Neuronal stem cell (in vitro differentiated cells): ENCODE measurements around the gene PDGFA.
A peak's percentile ranks its signal among the peaks of the same experiment; 100 is the strongest.

Source experiments
- DNase-seq: peaks from one replicate; pipeline ENCODE4 v3.0.0-alpha.2; 2013; ENCODE audit warnings: low spot score
- H2AFZ ChIP-seq: one replicate; pipeline ENCODE4 v1.6.1; 2013; ENCODE audit warnings: mild to moderate bottlenecking, low read length, inconsistent platforms
- H2AK5ac ChIP-seq: 2 replicates; pipeline ENCODE4 v1.6.1; 2013; ENCODE audit warnings: low read depth, mild to moderate bottlenecking, inconsistent platforms, low read length, moderate library complexity, mixed read lengths
- H2BK120ac ChIP-seq: 2 replicates; pipeline ENCODE4 v1.6.1; 2013; ENCODE audit warnings: low read depth, mild to moderate bottlenecking, inconsistent platforms, low read length, moderate library complexity, mixed read lengths
- H2BK12ac ChIP-seq: one replicate; pipeline ENCODE4 v1.6.1; 2013; ENCODE audit warnings: low read length, inconsistent platforms
- H2BK15ac ChIP-seq: 2 replicates; pipeline ENCODE4 v1.6.1; 2013; ENCODE audit warnings: mild to moderate bottlenecking, low read length, inconsistent platforms, mixed read lengths
- H2BK5ac ChIP-seq: one replicate; pipeline ENCODE4 v1.6.1; 2013; ENCODE audit warnings: inconsistent platforms, mild to moderate bottlenecking, low read length, moderate library complexity
- H3K14ac ChIP-seq: one replicate; pipeline ENCODE4 v1.6.1; 2013; ENCODE audit warnings: low read length, inconsistent platforms
- H3K18ac ChIP-seq: 2 replicates; pipeline ENCODE4 v1.6.1; 2013; ENCODE audit warnings: low read length, inconsistent platforms
- H3K23ac ChIP-seq: 2 replicates; pipeline ENCODE4 v1.6.1; 2013; ENCODE audit warnings: low read depth, mild to moderate bottlenecking, mixed read lengths, low read length, inconsistent platforms; ENCODE audit not compliant: poor library complexity
- H3K27ac ChIP-seq: replicated peaks from 3 replicates; pipeline ENCODE4 v1.5.1; 2013; ENCODE audit warnings: low read length, inconsistent platforms
- H3K27me3 ChIP-seq, 3 experiments: 2 replicates each; pipeline ENCODE4 v1.6.1; 2013; ENCODE audit warnings: low read length in 3 of 3, mild to moderate bottlenecking in 2 of 3, inconsistent platforms in 1 of 3, low read depth in 1 of 3, mixed read lengths in 1 of 3, moderate library complexity in 1 of 3; ENCODE audit not compliant: control insufficient read depth in 3 of 3, insufficient read depth in 3 of 3
- H3K36me3 ChIP-seq, 2 donors: replicated peaks in 1 of 2; 2 replicates each; pipeline ENCODE4 v1.6.1; 2013; ENCODE audit warnings: low read length in 2 of 2; ENCODE audit not compliant: control insufficient read depth in 2 of 2, insufficient read depth in 2 of 2
- H3K4ac ChIP-seq: 2 replicates; pipeline ENCODE4 v1.6.1; 2013; ENCODE audit warnings: inconsistent platforms, mild to moderate bottlenecking, low read length, moderate library complexity
- H3K4me1 ChIP-seq, 2 donors: 1 replicate in 1 of 2; 2 replicates in 1 of 2; pipeline ENCODE4 v1.6.1; 2013; ENCODE audit warnings: low read length in 2 of 2, low read depth in 1 of 2; ENCODE audit not compliant: control insufficient read depth in 2 of 2, insufficient read depth in 1 of 2
- H3K4me2 ChIP-seq: one replicate; pipeline ENCODE4 v1.6.1; 2013; ENCODE audit warnings: mild to moderate bottlenecking, low read length, inconsistent platforms; ENCODE audit not compliant: insufficient read depth, poor library complexity, severe bottlenecking
- H3K4me3 ChIP-seq, 2 donors: 2 replicates each; pipeline ENCODE4 v1.5.1; 2013; ENCODE audit warnings: low read length in 2 of 2, mild to moderate bottlenecking in 2 of 2, inconsistent platforms in 1 of 2, moderate library complexity in 1 of 2
- H3K79me1 ChIP-seq: one replicate; pipeline ENCODE4 v1.6.1; 2013; ENCODE audit warnings: low read depth, mild to moderate bottlenecking, inconsistent platforms, low read length, moderate library complexity
- H3K9ac ChIP-seq: one replicate; pipeline ENCODE4 v1.6.1; 2013; ENCODE audit warnings: mild to moderate bottlenecking, low read depth, low read length, inconsistent platforms; ENCODE audit not compliant: poor library complexity
- H3K9me3 ChIP-seq, 2 donors: replicated peaks in 1 of 2; 2 replicates each; pipeline versions ENCODE3 to v1.6.1; 2013; ENCODE audit warnings: low read length in 2 of 2, mild to moderate bottlenecking in 2 of 2, inconsistent platforms in 1 of 2, low read depth in 1 of 2, mixed read lengths in 1 of 2, moderate library complexity in 1 of 2; ENCODE audit not compliant: control insufficient read depth in 2 of 2, insufficient read depth in 1 of 2
- H4K8ac ChIP-seq: one replicate; pipeline ENCODE4 v1.6.1; 2013; ENCODE audit warnings: low read depth, mild to moderate bottlenecking, inconsistent platforms, low read length, moderate library complexity
- H4K91ac ChIP-seq: one replicate; pipeline ENCODE4 v1.6.1; 2013; ENCODE audit warnings: low read length, low read depth, mild to moderate bottlenecking, inconsistent platforms; ENCODE audit not compliant: poor library complexity
- WGBS, 2 donors: extraction: QIAGEN DNeasy Blood & Tissue Kit; methylation state at CpG; one replicate each; pipeline ENCODE4 v1.1.7; 2013; ENCODE audit warnings: missing lambda C conversion rate in 2 of 2, mixed read lengths in 1 of 2; ENCODE audit not compliant: insufficient read length in 2 of 2, insufficient replicate concordance in 1 of 2; ENCODE audit errors: extremely low coverage in 2 of 2; 5-methylcytosine and 5-hydroxymethylcytosine counted together

The PDGFA gene

DNA sequence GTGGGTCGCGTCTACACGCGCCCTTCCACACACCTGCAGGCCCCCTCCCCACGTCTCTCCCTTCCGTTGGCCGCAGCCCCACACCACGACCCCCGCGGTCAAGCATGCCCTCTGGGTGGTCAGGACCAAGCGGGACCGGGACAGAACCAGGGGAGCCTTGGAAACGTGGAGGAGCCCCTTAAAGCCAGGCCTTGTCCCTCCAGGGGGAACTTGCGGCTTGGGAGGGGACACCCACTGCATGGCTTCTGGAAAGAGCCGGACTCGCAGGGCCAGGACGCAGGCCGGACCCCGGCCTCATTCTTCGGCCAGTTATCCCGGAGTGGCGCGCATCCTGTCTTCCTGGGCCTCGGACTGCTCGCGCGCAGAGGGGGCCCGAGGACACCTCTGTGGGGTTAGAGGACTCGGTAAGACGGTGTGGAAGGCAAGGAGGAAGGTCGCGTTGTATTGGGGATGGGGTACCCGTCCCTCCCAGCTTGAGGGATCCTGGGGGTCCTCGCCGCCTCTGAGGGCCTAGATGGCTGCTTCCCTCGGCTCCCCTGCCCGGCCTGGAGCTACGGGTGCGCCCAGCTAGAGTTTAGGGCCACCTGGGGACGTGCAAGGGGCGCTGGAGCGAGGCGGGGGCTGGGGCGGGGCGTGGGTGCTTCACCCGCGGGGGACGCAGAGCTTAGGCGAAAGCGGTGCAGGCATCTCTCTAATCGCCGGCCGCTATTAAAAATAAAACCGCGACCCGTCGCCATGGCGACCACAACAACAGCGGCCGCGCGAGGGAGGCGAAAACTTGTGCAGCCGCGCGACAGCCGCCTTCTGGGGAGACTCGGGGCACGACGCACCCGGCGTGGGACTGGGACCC, 1.8 kb upstream of the PDGFA start:
- H3K9ac ChIP-seq = peak overlapping the region; percentile 44
- H3K27ac ChIP-seq = no peak overlapping the region
- peaks cover 11 to 16% of the 10 kb centered on the region in 2 donors for H3K4me1 ChIP-seq
- no peak overlapping the region for H2AFZ ChIP-seq
- H3K4me2 ChIP-seq = peak overlapping the region; percentile 73
- H3K18ac ChIP-seq = peak overlapping the region; percentile 91
- H2BK12ac ChIP-seq = no peak overlapping the region
- peak overlapping the region in 1 of 2 donors; percentile 57 for H3K4me3 ChIP-seq
- H3K4ac ChIP-seq = peak overlapping the region; percentile 37
- H4K91ac ChIP-seq = no peak overlapping the region
- no peak overlapping the region for H4K8ac ChIP-seq
- no peak overlapping the region for H2BK5ac ChIP-seq
- no peaks in the 10 kb centered on the region for H3K79me1 ChIP-seq
- H3K9me3 ChIP-seq = no peaks in the 10 kb centered on the region
- no peak overlapping the region for H3K14ac ChIP-seq
- no CpG with 5 or more reads among the region's 72 CpGs for WGBS, 2 donors
- H2BK15ac ChIP-seq = peak overlapping the region; percentile 77
- H3K27me3 ChIP-seq = peaks cover 31 to 85% (median 67%) of the 10 kb centered on the region in 3 experiments
- DNase-seq = no peak
- no peaks in the 10 kb centered on the region for H3K36me3 ChIP-seq
- H2AK5ac ChIP-seq = peak overlapping the region; percentile 99
- H2BK120ac ChIP-seq = peak overlapping the region; percentile 47
- H3K23ac ChIP-seq = peak overlapping the region; percentile 44

DNA sequence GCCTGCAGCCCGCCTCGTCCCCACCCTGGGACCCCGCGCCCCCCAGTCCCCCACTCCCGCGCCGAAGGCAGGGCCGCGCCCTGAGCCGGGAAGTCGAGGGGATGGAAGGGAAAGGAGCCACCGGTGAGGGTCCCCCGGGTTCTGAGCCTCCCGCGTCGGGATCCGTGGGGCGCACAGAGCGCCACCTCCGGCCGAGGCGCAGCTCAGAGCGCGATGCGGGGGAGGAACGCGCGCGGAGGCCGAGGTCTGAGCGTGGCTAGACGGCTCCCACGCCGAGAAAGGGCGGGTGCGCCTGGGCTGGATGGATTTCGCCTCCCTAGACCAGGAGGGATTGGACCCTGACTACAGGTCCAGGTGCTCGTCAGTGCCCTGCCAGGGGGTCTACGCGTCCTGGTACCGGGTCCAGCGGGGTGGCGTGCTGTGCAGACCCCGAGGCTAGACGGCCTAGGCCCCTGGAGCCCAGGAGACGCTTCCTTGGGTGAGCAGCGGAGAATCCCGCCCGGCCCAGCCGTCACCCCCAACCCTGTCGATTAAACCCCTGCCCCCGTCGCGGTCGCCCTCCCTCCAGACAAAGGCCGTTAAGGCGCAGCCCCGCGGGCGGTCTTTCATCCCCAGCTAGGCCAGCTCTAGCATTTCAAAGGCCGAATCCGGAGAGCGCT, 986 bp upstream of the PDGFA start:
- peaks cover 12 to 21% of the 10 kb centered on the region in 2 donors for H3K4me1 ChIP-seq
- H3K27ac ChIP-seq = no peak overlapping the region
- peak overlapping the region; percentile 47 for H2BK120ac ChIP-seq

DNA sequence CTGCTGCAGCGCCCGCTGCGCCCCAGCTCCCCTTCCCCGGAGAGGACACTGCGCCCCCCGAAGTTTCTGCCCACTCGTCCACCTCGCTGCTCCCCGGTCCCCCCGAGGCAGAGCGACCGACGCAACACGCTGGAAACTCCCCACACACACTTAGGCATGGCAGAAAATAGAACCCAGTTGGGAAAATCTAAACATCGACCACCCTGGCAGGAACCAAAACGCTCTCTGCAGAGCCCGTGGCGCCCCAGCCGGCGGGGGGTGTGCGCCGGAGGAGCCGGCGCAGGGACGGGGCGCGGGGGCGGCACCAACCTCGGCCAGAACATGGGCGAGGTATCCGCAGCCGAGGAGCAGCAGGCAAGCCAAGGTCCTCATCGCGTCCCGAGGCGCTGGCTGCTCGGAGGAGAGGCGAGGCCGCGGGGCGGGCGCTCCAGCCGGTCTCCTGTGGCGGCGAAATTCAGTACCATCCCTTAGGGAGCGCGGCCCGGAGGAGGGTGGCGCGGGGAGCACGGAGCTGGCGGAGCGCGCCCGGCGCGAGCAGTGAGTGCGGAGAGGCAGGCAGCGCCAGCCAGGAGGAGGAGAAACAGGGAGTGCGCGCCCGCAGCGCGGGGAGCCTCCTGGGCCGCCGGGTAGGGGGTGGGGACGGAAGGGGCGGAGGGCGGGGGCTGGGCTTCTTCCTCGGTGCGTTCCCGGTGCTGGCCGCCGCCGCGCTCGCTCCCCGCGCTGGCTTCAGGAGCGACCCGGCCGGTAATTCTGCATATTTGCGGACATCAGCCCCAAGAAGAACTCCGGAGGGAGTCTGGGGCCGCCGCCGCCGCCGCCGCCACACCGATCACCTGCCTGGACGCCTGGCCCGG, 789 bp downstream of the PDGFA start:
- peak overlapping the region; percentile 70 for H2AK5ac ChIP-seq
- H3K14ac ChIP-seq = peak overlapping the region; percentile 82
- H3K27ac ChIP-seq = no peak overlapping the region
- no peak overlapping the region for H3K4ac ChIP-seq
- peak overlapping the region; percentile 98 for H3K4me2 ChIP-seq
- H3K9ac ChIP-seq = peak overlapping the region; percentile 88
- H3K9me3 ChIP-seq = no peaks in the 10 kb centered on the region
- H2BK120ac ChIP-seq = peak overlapping the region; percentile 31
- H2BK5ac ChIP-seq = no peak overlapping the region
- H3K4me3 ChIP-seq = peak overlapping the region; percentile 43 to 92
- no peak overlapping the region for H4K91ac ChIP-seq
- H2BK12ac ChIP-seq = peak overlapping the region; percentile 73
- no peaks in the 10 kb centered on the region for H3K36me3 ChIP-seq
- no peak overlapping the region for H4K8ac ChIP-seq
- no peak overlapping the region for H3K23ac ChIP-seq
- peaks cover 31 to 85% (median 67%) of the 10 kb centered on the region in 3 experiments for H3K27me3 ChIP-seq
- no peaks in the 10 kb centered on the region for H3K79me1 ChIP-seq
- peaks cover 14 to 32% of the 10 kb centered on the region in 2 donors for H3K4me1 ChIP-seq
- H2BK15ac ChIP-seq = peak overlapping the region; percentile 58
- peak overlapping the region; percentile 97 for H3K18ac ChIP-seq
- DNase-seq = no peak
- peak overlapping the region; percentile 91 for H2AFZ ChIP-seq
- no CpG with 5 or more reads among the region's 93 CpGs for WGBS, 2 donors

More for the DNA sequence above, 986 bp upstream of the PDGFA start:
- Histone ChIP-seq H3K36me3 (no peaks in the 10 kb centered on the region), H3K4ac (peak overlapping the region; percentile 37), H2BK5ac (no peak overlapping the region), H3K23ac (peak overlapping the region; percentile 11), H3K9ac (peak overlapping the region; percentile 84), H3K4me2 (peak overlapping the region; percentile 98), H2BK12ac (peak overlapping the region; percentile 99), H2AFZ (no peak overlapping the region), H3K14ac (no peak overlapping the region), H3K27me3 (peaks cover 31 to 85% (median 70%) of the 10 kb centered on the region in 3 experiments), H2BK15ac (peak overlapping the region; percentile 77), H4K8ac (no peak overlapping the region), H2AK5ac (peak overlapping the region; percentile 99), H4K91ac (no peak overlapping the region), H3K18ac (peak overlapping the region; percentile 94), H3K79me1 (no peaks in the 10 kb centered on the region), H3K4me3 (peak overlapping the region in 1 of 2 donors; percentile 0), H3K9me3 (no peaks in the 10 kb centered on the region)
- no peak for DNase-seq
- WGBS, 2 donors = no CpG with 5 or more reads among the region's 63 CpGs
